ENCODE results near the gene LCN12.

GRCh38 chr9:136931611-136932130, 20.4 kb upstream of the LCN12 start:
- TF ChIP-seq TCF12 (IDR thresholded peaks at IDR 0.05; ENCODE audit: low read depth) (no peak), MAX (IDR thresholded peaks at IDR 0.05) (no peak)

Measured in Ishikawa (cell line).